Skeletal muscle cell (primary cell): ENCODE data around the gene GJA5.

Source experiments
- DNase-seq: peaks from one replicate; pipeline ENCODE4 v3.0.0-alpha.2; 2010; ENCODE audit warnings: low read depth
- H3K4me3 ChIP-seq: 2 replicates; pipeline ENCODE4 v1.5.1; 2011; ENCODE audit warnings: low read depth, mild to moderate bottlenecking, control low read depth, low read length, moderate library complexity

The GJA5 gene

DNA sequence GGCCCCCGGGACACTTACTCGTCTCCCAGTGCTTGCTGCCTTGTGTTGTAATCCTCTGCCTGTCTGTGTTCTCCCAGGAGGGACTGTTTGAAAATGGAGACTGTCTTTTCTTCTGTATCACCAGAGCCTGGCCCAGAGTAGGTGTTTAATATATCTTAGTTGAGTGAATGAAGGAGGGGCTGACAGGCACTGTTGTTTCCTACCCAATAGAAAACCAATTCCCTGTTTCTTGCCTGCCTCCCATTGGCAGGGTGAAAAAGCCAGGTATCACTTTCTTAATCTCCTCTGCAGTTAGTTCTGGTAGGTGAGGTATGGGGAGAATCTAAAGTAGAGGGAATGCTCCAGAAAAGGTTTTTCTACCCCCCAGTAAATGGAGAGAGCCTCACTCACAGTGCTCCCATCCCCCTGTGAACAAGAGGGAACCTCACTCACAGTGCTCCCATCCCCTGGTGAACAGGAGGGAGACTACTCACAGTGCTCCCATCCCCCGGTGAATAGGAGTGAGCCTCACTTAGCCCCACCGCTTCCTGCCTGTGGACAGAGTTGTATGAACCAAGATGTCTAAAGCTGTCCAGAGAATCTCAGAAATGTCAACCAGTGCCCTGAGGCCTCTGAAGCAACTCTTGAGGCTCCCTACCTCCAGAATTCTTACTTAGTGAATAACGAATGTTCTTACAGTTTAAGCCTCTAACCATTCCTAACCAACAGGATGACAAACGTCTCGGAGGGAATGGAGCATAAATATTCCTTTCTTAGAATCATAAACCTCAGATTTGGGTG lies at the start of gene GJA5:
GJA5 (minus strand) TSS at position 122 of the 780 bp plus-strand sequence. CDS start 1,364 bp downstream, outside the sequence.
- no peak for DNase-seq
- no peak within 1 kb of the TSS for H3K4me3 ChIP-seq

DNA sequence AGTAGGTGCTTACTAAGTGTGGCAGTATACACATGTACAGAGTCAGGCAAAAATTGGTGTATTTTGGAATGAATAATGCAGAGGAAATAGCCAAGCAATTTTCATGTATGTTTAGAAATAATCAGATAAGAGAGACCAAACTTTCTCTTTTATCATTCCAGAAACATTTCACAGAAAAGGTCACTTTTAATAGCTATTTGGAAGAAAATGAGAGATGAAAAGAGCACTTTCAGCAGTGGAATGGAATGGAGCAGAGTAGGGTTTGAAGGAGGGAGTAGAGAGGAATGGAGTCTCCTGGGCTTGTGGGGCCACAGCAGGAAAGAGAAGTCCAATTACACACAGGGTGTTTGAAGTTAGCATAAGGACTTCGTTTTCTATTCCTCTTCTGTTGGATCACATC lies 48.8 kb upstream of the GJA5 start:
- no peak overlapping the region for H3K4me3 ChIP-seq
- no peak for DNase-seq

DNA sequence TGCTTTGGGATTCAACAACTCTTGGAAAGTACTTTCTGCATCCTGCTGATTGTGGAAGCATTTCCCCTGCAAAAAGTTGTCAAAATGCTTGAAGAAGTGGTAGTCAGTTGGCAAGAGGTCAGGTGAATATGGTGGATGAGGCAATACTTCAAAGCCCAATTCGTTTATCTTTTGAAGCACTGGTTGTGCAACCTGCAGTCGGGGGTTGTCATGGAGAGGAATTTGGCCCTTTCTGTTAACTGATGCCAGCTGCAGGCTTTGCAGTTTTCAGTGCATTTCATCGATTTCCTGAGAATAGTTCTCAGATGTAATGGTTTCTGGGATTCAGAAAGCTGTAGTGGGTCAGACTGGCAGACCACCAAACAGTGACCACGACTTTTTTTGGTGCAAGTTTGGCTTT lies 47.6 kb upstream of the GJA5 start:
- no peak overlapping the region for H3K4me3 ChIP-seq
- no peak for DNase-seq

DNA sequence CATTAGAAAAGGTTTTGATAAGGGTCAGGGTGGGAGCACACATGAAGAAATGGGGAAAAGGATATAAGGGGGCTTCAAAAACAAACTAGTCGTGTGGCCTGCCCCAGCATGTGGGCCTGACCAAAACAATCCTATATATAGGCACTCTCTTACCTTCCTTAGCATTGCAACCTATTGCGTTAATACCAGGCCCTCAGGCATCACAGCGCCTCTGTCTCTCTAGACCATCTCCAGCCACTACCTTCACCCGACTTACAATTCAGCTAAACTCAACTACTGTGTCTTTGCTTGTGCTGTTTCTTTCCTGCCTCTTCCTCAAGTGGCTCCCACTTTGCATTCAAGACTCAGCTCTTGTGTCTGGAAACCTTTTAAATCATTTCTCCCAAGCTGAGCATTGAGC lies 47.0 kb upstream of the GJA5 start:
- H3K4me3 ChIP-seq = no peak overlapping the region
- no peak for DNase-seq

DNA sequence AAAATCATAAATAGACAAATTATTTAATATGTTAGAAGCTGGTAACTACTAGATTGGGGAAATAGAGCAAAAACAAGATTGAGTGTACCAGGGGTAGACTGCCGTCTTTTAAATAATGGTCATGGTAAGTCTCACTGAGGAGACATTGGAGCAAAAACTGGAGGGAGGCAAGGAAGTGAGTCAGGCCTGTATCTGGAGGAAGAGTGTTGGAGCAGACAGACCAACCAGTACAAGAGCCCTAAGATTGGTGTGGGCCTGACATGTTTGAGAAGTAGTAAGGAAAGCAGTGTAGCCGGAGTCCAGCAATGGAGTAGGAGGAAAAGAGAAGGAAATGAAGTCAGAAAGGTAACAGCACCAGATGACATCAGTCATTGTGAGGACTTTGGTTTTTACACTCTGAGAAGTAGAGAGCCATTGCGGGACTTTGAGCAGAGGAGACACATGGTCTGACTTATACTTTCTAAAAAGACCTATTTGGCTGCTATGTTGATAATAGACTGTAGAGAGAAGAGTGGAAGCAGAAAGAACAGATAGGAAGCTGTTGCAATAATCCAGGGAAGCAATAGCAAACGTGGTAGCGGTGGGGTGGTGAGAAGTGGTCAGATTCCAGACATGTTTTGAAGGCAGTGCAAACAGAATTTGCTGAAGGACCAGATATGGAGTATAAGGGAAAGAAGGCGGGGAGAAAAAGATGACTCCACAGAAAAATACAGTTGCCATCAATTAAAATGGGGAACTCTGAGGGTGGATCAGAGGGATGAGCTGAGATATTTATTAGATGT lies 44.7 kb upstream of the GJA5 start:
- DNase-seq = no peak

DNA sequence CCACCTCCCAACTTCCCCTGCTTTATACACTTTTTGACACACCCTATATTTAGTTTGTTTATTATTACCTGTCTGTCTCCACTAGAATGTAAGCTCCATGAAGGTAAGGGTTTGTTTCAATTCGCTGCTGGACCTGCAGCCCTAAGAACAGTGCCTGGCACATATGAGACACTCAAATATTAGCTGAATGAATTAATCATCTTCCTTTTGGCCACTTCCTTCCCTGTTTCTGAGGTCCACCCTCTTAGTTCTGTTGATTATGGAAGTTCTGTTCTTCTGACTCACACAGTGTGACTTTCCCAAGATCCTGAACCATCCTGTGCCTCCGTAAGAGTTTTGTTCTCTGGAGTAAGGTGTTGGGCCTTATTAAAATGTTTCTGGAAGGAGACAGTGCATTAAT lies 40.4 kb upstream of the GJA5 start:
- no peak for DNase-seq
- H3K4me3 ChIP-seq = no peak overlapping the region

More for the DNA sequence above, 44.7 kb upstream of the GJA5 start:
- no peak overlapping the region for H3K4me3 ChIP-seq

DNA sequence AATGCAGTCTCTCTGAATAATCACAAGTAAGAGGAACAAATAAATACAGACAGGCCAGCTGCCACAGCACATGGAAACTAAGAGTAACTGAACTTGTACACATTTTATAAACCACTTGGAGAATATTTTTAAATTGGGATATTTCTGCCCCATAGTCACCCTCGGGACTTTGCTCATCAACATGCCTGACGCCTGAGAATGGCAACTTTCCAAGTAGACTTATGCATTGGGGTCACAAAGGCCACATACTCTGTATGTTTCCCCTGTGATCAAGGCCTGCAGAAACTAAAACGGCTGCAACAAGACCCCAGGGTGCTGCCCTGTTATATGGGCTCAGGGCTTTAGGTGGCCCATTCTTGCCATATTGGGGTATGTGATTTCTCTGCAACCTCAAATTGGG lies 38.3 kb upstream of the GJA5 start:
- no peak overlapping the region for H3K4me3 ChIP-seq
- DNase-seq = no peak

DNA sequence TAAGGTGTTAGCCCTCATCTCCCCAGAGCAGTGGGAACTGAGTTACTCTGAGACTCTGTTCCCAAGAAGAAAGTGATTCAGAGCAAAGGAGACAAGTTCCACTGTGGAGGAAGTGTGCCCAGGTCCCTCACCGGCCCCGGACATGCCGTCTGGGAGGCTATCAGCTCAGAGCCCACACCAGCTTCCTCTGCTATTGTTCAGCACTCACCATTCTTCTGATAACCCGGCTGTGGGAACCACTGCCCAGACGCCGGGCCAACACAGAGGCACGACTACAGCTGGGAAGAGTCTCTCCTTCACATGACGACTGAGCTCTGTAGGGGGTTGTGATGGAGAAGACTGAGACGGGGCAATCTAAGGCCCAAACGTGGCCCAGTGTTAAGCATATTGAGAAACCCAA lies 34.2 kb upstream of the GJA5 start:
- no peak for DNase-seq
- no peak overlapping the region for H3K4me3 ChIP-seq

DNA sequence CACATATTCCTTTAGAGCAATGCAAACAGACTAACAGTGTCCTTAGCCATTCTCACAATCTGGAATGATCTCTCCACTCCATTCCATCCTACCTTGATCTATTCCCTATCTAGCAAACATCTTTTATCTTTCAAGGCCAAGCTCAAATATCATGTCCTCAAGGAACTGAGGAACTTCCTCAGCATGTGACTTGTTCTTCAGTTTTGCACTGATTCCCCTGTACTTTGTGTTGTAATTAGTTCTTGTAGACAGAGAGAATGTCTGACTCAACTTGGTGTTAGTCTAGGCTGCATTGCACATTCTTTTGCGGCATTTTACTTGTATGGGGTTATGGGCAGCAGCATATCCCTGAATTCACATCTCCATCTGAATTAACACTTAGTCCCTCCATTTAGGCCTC lies 31.5 kb upstream of the GJA5 start:
- DNase-seq = no peak
- H3K4me3 ChIP-seq = no peak overlapping the region

DNA sequence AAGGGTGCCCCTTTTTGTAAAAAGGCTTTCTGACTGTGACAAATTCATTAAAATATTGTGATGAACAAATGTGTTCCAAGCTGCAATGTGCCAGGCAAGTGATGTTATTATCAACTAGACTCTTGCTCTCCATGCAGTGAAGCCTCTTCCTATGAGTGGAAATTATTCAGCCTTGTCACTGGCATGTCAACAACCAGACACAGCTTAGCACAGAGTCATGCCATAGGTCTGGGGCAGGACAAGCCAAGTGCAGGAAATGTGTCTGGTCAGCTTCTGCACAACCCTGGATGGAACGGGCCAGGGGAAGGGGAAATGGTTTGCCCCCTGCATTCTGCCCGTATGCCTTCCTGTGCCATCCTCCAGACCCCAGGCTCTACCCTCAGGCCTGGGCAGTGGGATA lies 27.4 kb upstream of the GJA5 start:
- DNase-seq = no peak
- no peak overlapping the region for H3K4me3 ChIP-seq

DNA sequence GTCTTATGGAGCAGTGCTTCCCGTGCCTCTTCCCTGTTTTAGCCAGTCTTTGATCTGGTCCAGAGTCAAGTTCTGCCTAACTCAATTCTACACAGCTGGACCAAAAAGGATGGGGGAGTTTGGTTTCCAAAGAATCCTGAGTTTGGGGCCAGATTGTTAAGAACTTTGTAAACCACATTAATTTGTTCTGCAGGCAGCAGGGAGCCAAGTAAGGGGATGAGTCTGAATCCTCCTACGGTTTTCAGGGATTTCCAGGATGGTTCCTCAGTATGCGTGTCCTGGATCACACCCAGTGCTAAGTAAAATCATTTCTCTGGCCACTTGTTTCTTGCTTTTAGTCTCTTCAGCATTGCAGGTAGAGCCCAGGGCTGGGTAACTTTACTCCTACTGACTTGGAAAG lies 26.1 kb upstream of the GJA5 start:
- DNase-seq = no peak

DNA sequence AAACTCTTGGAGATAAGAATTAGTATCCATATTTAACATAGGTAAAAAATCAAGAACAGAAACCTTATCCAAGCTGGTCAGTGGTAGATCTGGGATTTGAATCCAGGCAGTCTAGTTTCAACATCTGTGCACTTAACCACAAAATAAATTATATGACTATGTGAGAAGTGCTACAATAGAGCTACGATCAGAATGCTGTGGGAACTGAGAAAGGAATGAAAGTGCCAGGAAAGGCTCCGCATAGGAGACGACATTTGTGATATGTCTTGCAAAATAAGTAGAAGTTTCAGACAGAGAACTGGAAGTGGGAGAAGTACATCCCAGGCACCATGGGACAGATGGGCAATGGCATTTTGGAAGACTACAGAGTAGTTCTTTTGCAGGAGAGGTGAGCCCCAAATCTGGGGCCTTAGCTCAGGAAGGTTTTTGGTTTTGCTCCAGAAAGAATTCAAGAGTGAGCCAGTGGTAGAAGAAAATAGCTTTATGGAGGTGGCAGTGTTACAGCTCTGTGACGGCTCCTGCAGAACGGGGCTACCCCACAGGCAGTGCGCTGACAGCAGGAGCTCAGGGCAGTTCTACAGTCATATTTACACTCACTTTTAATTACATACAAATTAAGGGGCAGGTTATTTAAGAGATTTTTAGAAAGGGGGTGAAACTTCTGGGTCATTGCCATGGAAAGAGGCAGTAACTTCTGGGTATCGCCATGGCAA lies 25.5 kb upstream of the GJA5 start:
- no peak for DNase-seq
- no peak overlapping the region for H3K4me3 ChIP-seq

More for the DNA sequence above, 26.1 kb upstream of the GJA5 start:
- H3K4me3 ChIP-seq = no peak overlapping the region

DNA sequence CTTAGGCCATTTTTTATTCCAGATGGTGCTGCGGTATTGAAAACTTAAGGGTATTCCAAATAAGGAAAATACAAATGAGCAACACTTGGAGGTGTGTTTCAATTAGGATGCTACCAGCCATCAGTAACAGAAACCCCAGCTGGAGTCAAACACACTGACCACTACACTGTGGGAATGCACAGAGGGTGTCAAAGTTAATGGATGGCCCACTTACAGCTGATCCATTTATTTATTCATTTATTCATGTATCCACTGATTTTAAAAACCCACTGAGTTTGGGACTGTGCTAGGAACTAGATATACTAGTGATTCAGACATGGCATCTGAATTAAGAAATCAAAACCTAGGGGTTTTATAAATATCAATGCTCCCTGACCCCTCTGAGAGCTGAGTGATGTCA lies 24.5 kb upstream of the GJA5 start:
- no peak overlapping the region for H3K4me3 ChIP-seq
- no peak for DNase-seq

DNA sequence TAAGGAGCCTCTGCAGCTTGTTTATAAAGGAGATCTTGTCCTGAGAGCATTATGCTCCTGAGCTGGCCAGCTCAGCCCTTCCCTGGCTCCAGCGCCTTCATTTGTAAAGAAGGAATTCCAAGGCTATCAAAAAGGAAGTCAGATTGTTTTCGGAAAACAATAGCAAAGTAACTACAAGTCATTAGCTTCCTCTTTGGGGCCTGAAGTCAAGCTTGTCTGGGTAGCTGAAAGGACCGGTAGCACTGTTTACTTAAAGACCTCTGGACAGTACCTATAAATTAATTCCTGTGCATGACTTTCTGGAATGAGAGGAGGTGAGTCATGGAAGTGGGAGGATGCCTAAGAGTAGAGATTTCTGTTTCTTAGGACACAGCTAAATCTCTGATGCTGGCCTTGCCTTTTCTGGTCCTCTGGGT lies 20.7 kb upstream of the GJA5 start:
- H3K4me3 ChIP-seq = no peak overlapping the region
- DNase-seq = no peak

DNA sequence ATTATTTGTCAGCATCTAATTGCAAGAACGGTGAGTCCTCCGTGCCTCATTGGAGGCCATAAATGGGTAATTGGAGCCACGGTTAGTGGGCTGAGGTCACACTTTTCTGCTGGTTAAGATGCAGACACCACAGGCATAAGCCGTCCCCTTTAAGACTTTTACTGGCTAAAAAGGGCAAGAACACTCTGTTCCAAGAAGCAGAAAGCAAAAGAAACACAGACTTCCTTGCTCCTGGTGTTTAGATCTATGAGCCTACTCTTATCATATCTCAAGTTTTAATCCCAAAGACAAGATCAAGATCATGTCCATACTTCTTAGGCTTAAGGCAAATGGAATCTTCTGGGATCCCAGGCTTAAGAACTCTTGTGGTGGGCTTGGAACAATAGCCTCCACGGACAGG lies 17.3 kb upstream of the GJA5 start:
- DNase-seq = no peak
- no peak overlapping the region for H3K4me3 ChIP-seq

DNA sequence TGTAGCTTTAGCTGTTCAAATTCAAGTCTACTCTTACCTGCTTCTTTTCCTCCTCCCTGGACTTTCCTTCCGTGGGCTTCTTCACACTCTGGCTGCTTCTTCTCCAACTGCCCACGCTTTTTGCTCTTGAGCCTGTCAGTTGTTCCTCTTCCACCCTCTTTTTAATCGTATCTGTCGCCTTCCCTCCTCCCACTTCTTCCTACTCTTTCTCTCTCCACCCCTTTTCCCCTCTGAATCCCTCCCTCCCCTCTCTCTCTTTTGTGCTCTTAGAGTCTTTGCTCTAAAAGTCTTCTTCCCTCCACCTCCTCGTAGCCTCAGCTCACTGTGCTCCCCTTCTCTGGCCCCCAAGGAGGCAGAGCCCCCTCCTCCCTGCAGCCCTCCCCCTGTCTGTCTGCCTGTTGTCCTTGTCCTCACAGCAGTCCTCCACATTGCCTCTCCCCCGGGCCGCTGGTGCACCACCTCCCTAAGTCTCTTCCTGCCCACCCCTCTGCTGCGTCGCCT lies 12.9 kb upstream of the GJA5 start:
- DNase-seq = no peak
- no peak overlapping the region for H3K4me3 ChIP-seq

DNA sequence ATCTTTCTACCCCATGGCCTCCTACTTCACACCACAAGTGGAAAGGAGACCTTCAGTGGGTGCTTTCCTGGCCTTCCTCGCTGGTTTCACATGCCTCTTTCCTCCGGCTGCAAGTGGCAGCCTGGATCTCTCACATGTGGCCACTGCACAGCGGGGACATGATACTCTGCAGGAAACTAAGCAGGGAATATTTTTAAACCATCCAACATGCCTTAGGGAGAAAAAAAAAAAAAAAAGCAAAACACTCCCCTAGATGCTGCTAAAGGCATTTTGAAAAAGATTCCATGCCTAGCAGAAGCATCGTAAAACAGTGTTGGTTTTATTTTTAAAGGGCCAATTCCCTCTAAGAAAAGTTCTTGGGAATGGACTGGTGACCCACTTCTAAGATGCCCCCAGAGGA lies 12.2 kb upstream of the GJA5 start:
- DNase-seq = no peak
- H3K4me3 ChIP-seq = no peak overlapping the region

DNA sequence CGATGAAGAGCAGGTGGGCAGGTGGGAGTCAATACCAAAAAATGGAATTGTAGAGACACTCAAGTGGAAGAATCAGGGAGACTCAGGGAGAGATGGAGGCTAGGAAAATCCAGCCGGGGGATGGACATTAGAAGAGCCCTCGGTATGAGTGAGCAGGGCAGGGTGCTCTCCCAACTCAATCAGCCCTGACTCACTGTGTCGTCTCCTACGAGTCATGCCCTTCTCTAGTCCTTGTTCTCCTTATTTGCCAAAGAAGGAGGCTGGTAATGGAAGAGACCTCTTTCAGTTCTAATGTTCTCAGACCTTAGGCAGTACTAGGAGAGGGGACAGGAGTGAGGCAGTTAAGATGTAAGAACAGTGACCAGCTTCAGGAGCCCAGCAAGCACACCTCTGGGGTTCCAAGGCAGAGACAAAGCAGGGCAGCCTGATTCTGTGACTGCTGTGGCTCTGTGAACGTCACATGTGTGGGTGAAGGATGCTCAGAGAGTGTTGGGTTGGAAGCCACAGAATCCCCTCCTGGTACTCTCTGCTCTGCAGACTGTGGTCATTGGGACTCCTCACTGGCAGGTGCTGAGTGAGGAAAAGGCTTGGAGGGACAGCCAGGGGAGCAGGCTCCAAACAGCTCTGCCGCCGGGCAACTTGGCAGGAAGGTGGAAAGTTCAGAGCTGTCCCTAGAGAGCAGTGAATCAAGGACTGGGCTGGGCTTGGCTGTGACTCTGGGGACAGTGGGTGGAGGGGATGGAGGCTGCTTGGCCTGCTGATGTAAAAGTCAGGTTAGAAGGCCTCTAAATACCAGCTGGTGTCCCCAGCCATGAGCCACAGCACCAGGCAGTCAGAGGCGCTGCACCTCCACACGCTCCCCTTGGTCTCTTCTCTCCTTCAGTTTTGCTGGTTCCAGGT lies 11.1 kb upstream of the GJA5 start:
- H3K4me3 ChIP-seq = no peak overlapping the region
- no peak for DNase-seq

DNA sequence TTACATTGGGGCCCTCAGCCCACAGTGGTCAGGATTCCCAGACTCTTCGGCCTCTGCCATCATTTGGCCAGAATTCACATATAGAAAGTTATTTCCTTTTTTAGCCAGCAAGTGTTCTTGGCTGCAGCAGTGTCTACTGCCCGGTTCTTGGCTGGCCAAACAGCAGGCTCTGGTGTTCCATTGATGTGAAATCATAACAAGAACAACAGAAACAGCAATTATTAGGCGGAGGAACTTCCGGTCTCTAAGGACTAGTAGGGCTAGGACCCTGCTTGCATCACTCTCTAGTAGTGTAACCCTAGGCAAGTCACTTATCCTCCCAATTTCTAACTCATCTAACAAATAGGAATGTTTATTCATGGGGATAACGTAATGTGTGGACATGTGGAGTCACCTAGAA lies 8.7 kb upstream of the GJA5 start:
- no peak for DNase-seq
- H3K4me3 ChIP-seq = no peak overlapping the region
